RWPE2 (cell line): ENCODE measurements around the gene HOXB4.

Experiments
- ATAC-seq: fragments of 200-7000 bp; cut with Tn5 transposase; 3 replicates; pipeline ENCODE4 v1.9.1; 2021; ENCODE audit warnings: low read depth
- DNase-seq: peaks from one replicate; pipeline ENCODE4 v3.0.0-alpha.2; 2020; ENCODE audit warnings: low spot score
- H3K27ac ChIP-seq: fragments of 450-650 bp; 2 replicates; pipeline ENCODE4 v1.5.1; 2017; ENCODE audit warnings: mild to moderate bottlenecking; ENCODE audit not compliant: poor library complexity, severe bottlenecking
- H3K27me3 ChIP-seq: fragments of 250-450 bp; sonication (Bioruptor Pico); 2 replicates; pipeline ENCODE4 v1.5.1; 2021; ENCODE audit warnings: mild to moderate bottlenecking, moderate library complexity; ENCODE audit not compliant: insufficient read depth, poor library complexity, severe bottlenecking
- H3K36me3 ChIP-seq: fragments of 250-450 bp; sonication (Bioruptor Pico); 2 replicates; pipeline ENCODE4 v1.5.1; 2020; ENCODE audit warnings: low read depth, mild to moderate bottlenecking, moderate library complexity
- H3K4me1 ChIP-seq: fragments of 250-450 bp; sonication (Bioruptor Pico); 2 replicates; pipeline ENCODE4 v1.5.1; 2021; ENCODE audit warnings: mild to moderate bottlenecking, moderate library complexity; ENCODE audit not compliant: insufficient read depth, poor library complexity, severe bottlenecking
- H3K4me3 ChIP-seq: fragments of 250-450 bp; sonication (Bioruptor Pico); 2 replicates; pipeline ENCODE4 v1.5.1; 2021; ENCODE audit warnings: mild to moderate bottlenecking, moderate library complexity; ENCODE audit not compliant: severe bottlenecking
- H3K9me3 ChIP-seq: fragments of 250-450 bp; sonication (Bioruptor Pico); 2 replicates; pipeline ENCODE4 v1.5.1; 2021; ENCODE audit warnings: mild to moderate bottlenecking, moderate library complexity; ENCODE audit not compliant: severe bottlenecking
- CTCF ChIP-seq: fragments of 450-650 bp; IDR thresholded peaks from one replicate; pipeline ENCODE4 v1.5.1; 2017; ENCODE audit warnings: mild to moderate bottlenecking, moderate library complexity; ENCODE audit not compliant: poor library complexity, severe bottlenecking

The HOXB4 gene

DNA sequence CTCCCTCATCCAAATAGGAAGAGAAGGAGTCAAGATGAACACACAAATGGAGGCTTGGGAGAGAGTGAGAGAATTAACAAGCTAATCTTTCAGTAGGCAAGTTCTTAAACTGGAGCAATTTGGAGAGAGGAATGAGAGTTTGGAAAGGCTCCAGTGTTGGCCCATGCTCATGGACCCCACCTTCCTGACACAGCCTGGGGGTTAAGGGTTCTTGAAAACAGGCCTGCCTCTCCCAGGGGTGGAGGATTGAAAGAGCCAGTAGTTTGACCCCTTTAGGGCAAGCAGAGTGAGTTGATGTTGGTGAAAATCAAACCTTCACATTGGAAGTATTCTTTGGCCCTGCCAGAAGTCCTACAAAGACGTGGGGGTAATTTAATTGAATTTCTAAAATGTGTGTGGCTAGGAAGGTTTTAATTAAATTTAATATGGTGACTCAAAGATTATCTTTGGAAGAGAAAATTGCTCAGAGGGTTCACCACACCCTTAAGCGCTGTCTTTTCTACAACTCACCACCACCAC lies 6.1 kb upstream of the HOXB4 start:
- H3K27me3 ChIP-seq: no peaks in the 10 kb centered on the region
- no peaks in the 10 kb centered on the region for H3K36me3 ChIP-seq
- no peaks in the 10 kb centered on the region for H3K9me3 ChIP-seq
- H3K4me3 ChIP-seq: no peak overlapping the region
- ATAC-seq (no peak), DNase-seq (no peak)
- no peak overlapping the region for H3K27ac ChIP-seq
- peaks cover 6% of the 10 kb centered on the region for H3K4me1 ChIP-seq
- TF ChIP-seq CTCF: no peak

- Histone ChIP-seq H3K4me1 (peaks cover 6% of the 10 kb centered on the region), H3K27me3 (no peaks in the 10 kb centered on the region), H3K36me3 (no peaks in the 10 kb centered on the region), H3K9me3 (no peaks in the 10 kb centered on the region), H3K27ac (no peak overlapping the region), H3K4me3 (no peak overlapping the region)
- TF ChIP-seq CTCF: no peak
- DNase-seq (no peak), ATAC-seq (no peak)
Observed at GRCh38 chr17:48583708-48584222, 5.6 kb upstream of the HOXB4 start.

DNA sequence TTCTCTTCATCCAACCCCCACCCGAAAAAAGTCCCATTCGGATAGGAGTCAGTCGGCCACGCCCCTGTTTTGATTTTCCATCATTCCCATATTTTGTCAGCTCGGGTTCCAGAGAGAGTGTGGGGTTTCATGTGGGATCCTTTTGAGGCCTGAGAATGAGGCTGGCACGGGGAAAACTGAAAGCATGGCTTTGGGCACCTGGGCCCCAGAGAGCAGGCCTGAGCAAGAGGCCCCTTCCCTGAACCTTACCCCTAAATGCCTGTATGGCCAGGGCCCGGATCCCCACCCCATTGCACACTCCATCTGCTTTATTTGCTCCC lies 4.6 kb upstream of the HOXB4 start:
- DNase-seq (no peak), ATAC-seq (no peak)
- no peak overlapping the region for H3K27ac ChIP-seq
- H3K27me3 ChIP-seq: no peaks in the 10 kb centered on the region
- peaks cover 5% of the 10 kb centered on the region for H3K4me1 ChIP-seq
- TF ChIP-seq CTCF: no peak
- no peak overlapping the region for H3K4me3 ChIP-seq
- H3K36me3 ChIP-seq: no peaks in the 10 kb centered on the region
- H3K9me3 ChIP-seq: no peaks in the 10 kb centered on the region

GRCh38 chr17:48579760-48580554 lies 1.8 kb upstream of the HOXB4 start:
- no peak for ATAC-seq
- Histone ChIP-seq H3K9me3 (no peaks in the 10 kb centered on the region), H3K27ac (no peak overlapping the region), H3K27me3 (no peaks in the 10 kb centered on the region), H3K4me1 (no peaks in the 10 kb centered on the region), H3K36me3 (peaks cover 5% of the 10 kb centered on the region), H3K4me3 (no peak overlapping the region)
- DNase-seq: no peak
- TF ChIP-seq CTCF: no peak

DNA sequence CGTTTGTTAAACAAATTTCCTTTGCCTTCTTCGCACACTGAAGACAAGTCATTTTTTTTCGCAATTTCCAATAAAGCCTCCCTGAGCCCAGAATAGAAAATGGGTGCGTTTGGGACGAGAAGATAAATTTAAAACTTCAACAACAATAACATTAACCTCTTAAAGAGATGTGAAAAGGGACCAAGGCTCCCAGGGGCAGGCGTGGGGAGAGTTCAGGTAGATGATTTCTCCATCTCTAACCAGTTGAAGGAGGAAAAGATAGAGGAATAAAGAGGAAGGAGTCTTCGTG lies 1.3 kb upstream of the HOXB4 start:
- ATAC-seq (no peak), DNase-seq (no peak)
- Histone ChIP-seq H3K4me1 (no peaks in the 10 kb centered on the region), H3K36me3 (peaks cover 5% of the 10 kb centered on the region), H3K27me3 (no peaks in the 10 kb centered on the region), H3K4me3 (no peak overlapping the region), H3K9me3 (no peaks in the 10 kb centered on the region), H3K27ac (no peak overlapping the region)
- no peak for TF ChIP-seq CTCF
